GM10248 (cell line): ENCODE measurements around the gene SMAD3.
A peak's percentile ranks its signal among the peaks of the same experiment; 100 is the strongest.

Experiments
- CTCF ChIA-PET: fragments of 300-600 bp; sonication (Branson Sonifier 250); formaldehyde crosslinking; extraction: SDS; loops from one replicate; lab custom pipeline; 2021; ENCODE audit warnings: antibody characterized with exemption; lab: Yijun Ruan, JAX
- POLR2A ChIA-PET: fragments of 350-650 bp; sonication (Branson Sonifier 250); formaldehyde crosslinking; extraction: SDS; loops from one replicate; lab custom pipeline; 2020; ENCODE audit warnings: antibody characterized with exemption; lab: Yijun Ruan, JAX
- DNase-seq: peaks from one replicate; pipeline ENCODE4 v3.0.0; 2012; ENCODE audit errors: extremely low spot score
- CTCF ChIP-seq: IDR thresholded peaks from 2 replicates; pipeline ENCODE4 v1.5.1; 2012; ENCODE audit warnings: mild to moderate bottlenecking, low read depth; ENCODE audit errors: extremely low read depth, missing control alignments, control extremely low read depth

SMAD3 gene

GRCh38 chr15:67107014-67107812 lies 41.8 kb downstream of the SMAD3 start:
- no peak for TF ChIP-seq CTCF
- POLR2A ChIA-PET = interaction anchor here (0.8 to 1.0 kb wide), 2 partner anchors 9 to 22 kb away, joined by 3 read pairs; no protein-coding TSS in a partner anchor
- DNase-seq = no peak
- CTCF ChIA-PET = interaction anchor here (0.8 to 3.4 kb wide), 4 partner anchors 10 to 26 kb away, joined by 3 to 9 read pairs (median 4); no protein-coding TSS in a partner anchor

GRCh38 chr15:67108122-67108961 lies 42.9 kb downstream of the SMAD3 start:
- no peak for DNase-seq
- no peak for TF ChIP-seq CTCF
- ChIA-PET CTCF (interaction anchor here (3.1 kb wide), 1 partner anchor 17 kb away, joined by 12 read pairs; no protein-coding TSS in a partner anchor), POLR2A (no interaction called here)

- CTCF ChIA-PET = interaction anchor here (2.2 to 3.1 kb wide), 2 partner anchors 11 to 18 kb away, joined by 10 to 12 read pairs; no protein-coding TSS in a partner anchor
- peak; percentile 69 for DNase-seq
- no peak for TF ChIP-seq CTCF
- POLR2A ChIA-PET = interaction anchor here (1.5 kb wide), 1 partner anchor 8 kb away, joined by 6 read pairs; no protein-coding TSS in a partner anchor
Measured at GRCh38 chr15:67109141-67110034, 44.0 kb downstream of the SMAD3 start.

- CTCF ChIA-PET = interaction anchor here (0.9 to 3.1 kb wide), 5 partner anchors 10 to 52 kb away, joined by 3 to 12 read pairs (median 3); no protein-coding TSS in a partner anchor
- POLR2A ChIA-PET = interaction anchor here (1.5 kb wide), 1 partner anchor 9 kb away, joined by 6 read pairs; no protein-coding TSS in a partner anchor
- peak; percentile 47 for DNase-seq
- TF ChIP-seq CTCF = no peak
Measured at GRCh38 chr15:67110361-67110781, 45.0 kb downstream of the SMAD3 start.

GRCh38 chr15:67110958-67111864 lies 45.8 kb downstream of the SMAD3 start:
- TF ChIP-seq CTCF = no peak

More at GRCh38 chr15:67110958-67111864, 45.8 kb downstream of the SMAD3 start:
- ChIA-PET CTCF (interaction anchor here (0.9 to 3.1 kb wide), 5 partner anchors 9 to 51 kb away, joined by 3 to 12 read pairs (median 3); no protein-coding TSS in a partner anchor), POLR2A (no interaction called here)
- DNase-seq = no peak
